Lung (tissue), 12 donors: ENCODE measurements around the gene AKT2. TPM values are rescaled to one million over a fixed set of nuclear protein-coding genes. Genes with fewer than 3 reads are reported as not detected.

Source experiments
- ATAC-seq: fragments of 200-7000 bp; cut with Tn5 transposase; one replicate; pipeline ENCODE4 v1.9.1; 2020; ENCODE audit warnings: moderate number of reproducible peaks; ENCODE audit not compliant: insufficient read depth, low FRiP score
- DNase-seq, 3 donors: peaks; one replicate each; pipeline ENCODE4 v3.0.0-alpha.2; 2013 to 2017
- H3K27ac ChIP-seq, 2 donors: one replicate each; pipeline ENCODE4 v1.5.1; 2013; ENCODE audit warnings: mild to moderate bottlenecking in 2 of 2, moderate library complexity in 2 of 2, control low read depth in 1 of 2, inconsistent platforms in 1 of 2, low read depth in 1 of 2, low read length in 1 of 2
- H3K27me3 ChIP-seq, 3 donors: one replicate each; pipeline ENCODE4 v1.5.1; 2013; ENCODE audit warnings: low read length in 2 of 3; ENCODE audit not compliant: control insufficient read depth in 3 of 3, insufficient read depth in 3 of 3
- H3K36me3 ChIP-seq, 4 donors: one replicate each; pipeline ENCODE4 v1.5.1; 2013; ENCODE audit warnings: low read length in 4 of 4, mild to moderate bottlenecking in 1 of 4, moderate library complexity in 1 of 4; ENCODE audit not compliant: control insufficient read depth in 4 of 4, insufficient read depth in 4 of 4
- H3K4me1 ChIP-seq, 5 donors: one replicate each; pipeline ENCODE4 v1.5.1; 2013; ENCODE audit warnings: low read length in 5 of 5, mild to moderate bottlenecking in 2 of 5, moderate library complexity in 1 of 5; ENCODE audit not compliant: control insufficient read depth in 5 of 5, insufficient read depth in 5 of 5
- H3K4me3 ChIP-seq: one replicate; pipeline ENCODE4 v1.5.1; 2013; ENCODE audit warnings: mild to moderate bottlenecking, control low read depth, moderate library complexity
- H3K9ac ChIP-seq, 2 donors: one replicate each; pipeline ENCODE4 v1.5.1; 2013; ENCODE audit warnings: low read length in 2 of 2, control low read depth in 1 of 2; ENCODE audit not compliant: insufficient read depth in 1 of 2
- H3K9me3 ChIP-seq, 4 donors: one replicate each; pipeline ENCODE4 v1.5.1; 2013; ENCODE audit warnings: low read length in 3 of 4, mild to moderate bottlenecking in 1 of 4, moderate library complexity in 1 of 4; ENCODE audit not compliant: control insufficient read depth in 4 of 4, insufficient read depth in 3 of 4
- WGBS, 2 donors: extraction: QIAGEN DNeasy Blood & Tissue Kit; methylation state at CpG; one replicate each; pipeline ENCODE4 v1.1.7; 2013; 5-methylcytosine and 5-hydroxymethylcytosine counted together
- polyA plus RNA-seq, 2 donors: library from polyadenylated mRNA; stranded (reverse); fragments of 200-250 nt; gene quantifications; one replicate each; pipeline ENCODE4 v1.2.1, GENCODE V29; 2013
- total RNA-seq, 2 donors: library from RNA; depleted of rRNA in 1 of 2; stranded (reverse); fragments of >200 nt in 1 of 2; gene quantifications; one replicate each; pipeline ENCODE4 v1.2.1, GENCODE V29; 2014 to 2021
- TF ChIP-seq, protein P1 (sequence below): IDR thresholded peaks from 2 replicates; pipeline ENCODE4 v1.5.1; 2012; ENCODE audit warnings: mild to moderate bottlenecking; ENCODE audit errors: control extremely low read depth, extremely low read depth
- donor health status: control.
- donor health status: control.
- donor health status: Bipolar disorder and iron deficiency.
- donor health status: healthy.
- donor health status: DM: yes; HTN: yes; CAD: no.

AKT2 gene
- total and polyA plus RNA-seq, 4 donors: 62.3 to 138 (median 93.1) TPM

DNA sequence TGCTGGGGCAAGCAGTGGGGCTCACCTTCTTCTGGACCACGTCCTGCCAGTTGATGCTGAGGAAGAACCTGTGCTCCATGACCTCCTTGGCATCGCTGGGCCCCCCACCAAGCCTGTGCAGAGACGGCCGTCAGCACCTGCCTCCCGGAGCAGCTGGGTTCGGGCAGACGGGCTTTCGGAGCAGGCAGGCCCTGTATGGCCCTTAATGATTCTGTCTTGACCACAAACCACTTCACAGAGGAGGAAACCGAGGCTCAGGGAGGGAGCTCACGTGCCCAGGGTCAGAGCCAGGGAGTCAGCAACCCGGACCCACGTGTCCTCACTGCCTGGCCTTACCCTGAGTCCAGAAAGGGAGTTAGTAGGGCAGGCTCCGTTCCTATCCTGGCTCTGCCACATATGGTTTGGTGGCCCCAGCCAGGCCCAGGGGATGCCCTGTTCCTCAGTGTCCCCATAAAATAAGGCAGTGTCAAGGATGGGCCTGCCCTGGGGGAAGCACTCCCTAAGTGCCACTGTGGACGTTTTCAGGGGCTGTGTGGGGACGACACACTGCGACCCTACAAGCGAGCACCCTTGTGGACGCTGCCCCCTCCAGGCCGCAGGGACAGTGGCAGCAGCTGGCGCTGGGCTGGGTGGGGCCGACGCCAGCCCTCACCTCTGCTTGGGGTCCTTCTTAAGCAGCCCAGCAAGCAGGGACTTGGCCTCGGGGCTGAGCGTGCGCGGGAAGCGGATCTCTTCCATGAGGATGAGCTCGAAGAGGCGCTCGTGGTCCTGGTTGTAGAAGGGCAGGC, 49.7 kb downstream of the AKT2 start:
- Histone ChIP-seq H3K9ac (no peak overlapping the region), H3K4me1 (peaks cover 0 to 15% (median 11%) of the 10 kb centered on the region in 5 donors), H3K9me3 (no peaks in the 10 kb centered on the region), H3K27me3 (no peaks in the 10 kb centered on the region), H3K4me3 (no peak overlapping the region), H3K27ac (no peak overlapping the region), H3K36me3 (peaks cover 5 to 64% (median 31%) of the 10 kb centered on the region in 4 donors)
- 90 to 93% methylated on average over 30 of the region's 30 CpGs for WGBS, 2 donors
- ATAC-seq: no peak
- DNase-seq: no peak
- TF ChIP-seq, protein P1, sequence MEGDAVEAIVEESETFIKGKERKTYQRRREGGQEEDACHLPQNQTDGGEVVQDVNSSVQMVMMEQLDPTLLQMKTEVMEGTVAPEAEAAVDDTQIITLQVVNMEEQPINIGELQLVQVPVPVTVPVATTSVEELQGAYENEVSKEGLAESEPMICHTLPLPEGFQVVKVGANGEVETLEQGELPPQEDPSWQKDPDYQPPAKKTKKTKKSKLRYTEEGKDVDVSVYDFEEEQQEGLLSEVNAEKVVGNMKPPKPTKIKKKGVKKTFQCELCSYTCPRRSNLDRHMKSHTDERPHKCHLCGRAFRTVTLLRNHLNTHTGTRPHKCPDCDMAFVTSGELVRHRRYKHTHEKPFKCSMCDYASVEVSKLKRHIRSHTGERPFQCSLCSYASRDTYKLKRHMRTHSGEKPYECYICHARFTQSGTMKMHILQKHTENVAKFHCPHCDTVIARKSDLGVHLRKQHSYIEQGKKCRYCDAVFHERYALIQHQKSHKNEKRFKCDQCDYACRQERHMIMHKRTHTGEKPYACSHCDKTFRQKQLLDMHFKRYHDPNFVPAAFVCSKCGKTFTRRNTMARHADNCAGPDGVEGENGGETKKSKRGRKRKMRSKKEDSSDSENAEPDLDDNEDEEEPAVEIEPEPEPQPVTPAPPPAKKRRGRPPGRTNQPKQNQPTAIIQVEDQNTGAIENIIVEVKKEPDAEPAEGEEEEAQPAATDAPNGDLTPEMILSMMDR: no peak

DNA sequence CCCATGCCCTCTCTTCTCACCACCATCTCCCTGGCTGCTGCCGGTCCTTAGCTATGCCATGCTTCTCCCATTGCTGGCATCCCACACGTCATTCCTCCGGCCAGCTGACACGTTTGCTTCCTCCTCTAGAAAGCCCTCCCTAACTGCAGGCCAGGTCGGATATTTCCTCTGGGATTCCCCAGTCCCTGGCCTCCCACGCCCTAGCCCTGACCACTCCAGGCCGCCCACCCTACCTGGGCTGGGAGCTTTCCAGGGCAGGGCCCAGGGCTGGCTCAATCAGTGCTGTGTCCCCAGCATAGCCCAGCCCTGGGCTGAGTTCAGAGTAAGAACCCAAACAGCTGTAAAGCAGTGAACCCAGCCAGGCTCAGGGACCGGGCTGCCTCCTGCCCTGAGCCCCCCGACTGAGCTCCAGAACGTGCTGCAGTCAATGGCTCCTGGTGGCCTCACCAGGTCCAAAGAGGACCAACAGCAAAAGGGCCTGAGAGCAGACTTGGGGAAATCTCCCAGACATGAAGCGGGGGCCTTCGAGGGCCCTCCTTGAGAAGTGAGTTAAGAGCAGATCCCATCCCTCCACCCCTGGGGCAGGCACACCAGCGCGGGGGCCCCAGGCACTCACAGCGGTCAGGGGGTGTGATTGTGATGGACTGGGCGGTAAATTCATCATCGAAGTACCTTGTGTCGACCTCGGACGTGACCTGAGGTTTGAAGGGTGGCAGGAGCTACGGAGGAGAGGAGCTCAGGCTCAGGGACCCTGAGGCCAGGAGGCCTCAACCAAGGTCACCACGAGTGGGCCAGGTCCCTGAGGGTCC, 50.5 kb downstream of the AKT2 start:
- Histone ChIP-seq H3K27ac (no peak overlapping the region), H3K9ac (no peak overlapping the region), H3K36me3 (peaks cover 3 to 56% (median 25%) of the 10 kb centered on the region in 4 donors), H3K4me1 (peaks cover 0 to 15% (median 11%) of the 10 kb centered on the region in 5 donors), H3K9me3 (no peaks in the 10 kb centered on the region), H3K27me3 (no peaks in the 10 kb centered on the region), H3K4me3 (no peak overlapping the region)
- ATAC-seq (no peak), DNase-seq (no peak)
- 89 to 94% methylated on average over 22 of the region's 22 CpGs for WGBS, 2 donors
- TF ChIP-seq, protein P1: no peak

DNA sequence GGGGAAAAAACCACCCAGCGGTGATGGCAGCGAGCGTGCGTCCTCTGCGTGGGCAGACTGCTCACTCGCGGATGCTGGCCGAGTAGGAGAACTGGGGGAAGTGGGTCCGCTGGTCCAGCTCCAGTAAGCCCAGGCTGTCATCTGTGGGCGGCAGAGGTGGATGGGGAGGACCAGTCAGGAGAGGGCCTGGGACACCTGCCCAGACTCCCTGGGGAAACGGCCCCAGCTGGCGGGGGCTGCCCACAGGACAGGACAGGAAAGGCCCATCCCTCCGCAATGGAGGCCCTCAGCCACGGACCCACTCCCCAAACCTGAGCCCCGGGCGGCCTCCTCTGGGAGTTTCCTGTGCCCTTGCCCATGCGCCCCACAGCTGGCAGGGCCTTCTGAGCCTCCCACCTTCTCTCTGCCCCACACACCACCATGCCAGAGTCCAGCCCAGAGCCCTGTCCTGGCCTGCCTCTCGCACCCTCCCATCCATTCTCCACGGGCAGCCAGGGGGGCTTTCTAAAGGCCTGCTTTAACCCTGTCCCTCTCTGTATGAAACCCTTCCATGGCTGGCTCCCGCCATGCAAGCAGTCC, 51.2 kb downstream of the AKT2 start:
- TF ChIP-seq, protein P1: no peak
- no peak for ATAC-seq
- peaks cover 0 to 15% (median 11%) of the 10 kb centered on the region in 5 donors for H3K4me1 ChIP-seq
- peaks cover 0 to 52% (median 23%) of the 10 kb centered on the region in 4 donors for H3K36me3 ChIP-seq
- H3K27me3 ChIP-seq: no peaks in the 10 kb centered on the region
- no peak for DNase-seq
- WGBS, 2 donors: 91% methylated on average over 20 of the region's 20 CpGs
- no peak overlapping the region for H3K4me3 ChIP-seq
- no peaks in the 10 kb centered on the region for H3K9me3 ChIP-seq
- no peak overlapping the region for H3K27ac ChIP-seq
- no peak overlapping the region for H3K9ac ChIP-seq
